Smooth muscle cell (in vitro differentiated cells): ENCODE data around the gene SLC27A5. TPM values are rescaled to one million over a fixed set of nuclear protein-coding genes. Genes with fewer than 3 reads are reported as not detected.
A peak's percentile ranks its signal among the peaks of the same experiment; 100 is the strongest.
"Not testable (repeated sequence)": the region's sequence is repeated elsewhere in the genome, so short reads cannot be mapped to it uniquely, and the experiment has no call there.

Experiments used
- DNase-seq: peaks from one replicate; lab custom pipeline; 2025; ENCODE audit not compliant: unreplicated experiment; lab: John Stamatoyannopoulos, UW
- H2AFZ ChIP-seq: fragments of 200-600 bp; sonication (generic); 2 replicates; pipeline ENCODE4 v1.6.0; 2016; ENCODE audit warnings: antibody characterized with exemption, low read depth, mild to moderate bottlenecking
- H3F3A ChIP-seq: fragments of 200-600 bp; sonication (generic); 2 replicates; pipeline ENCODE4 v1.6.0; 2017; ENCODE audit warnings: antibody characterized with exemption, low read depth
- H3K27ac ChIP-seq: fragments of 200-600 bp; sonication (generic); 2 replicates; pipeline ENCODE4 v1.5.1; 2016; ENCODE audit warnings: low read depth, mild to moderate bottlenecking
- H3K27me3 ChIP-seq: fragments of 200-600 bp; sonication (generic); 2 replicates; pipeline ENCODE4 v1.6.1; 2016; ENCODE audit warnings: low read depth, mild to moderate bottlenecking
- H3K36me3 ChIP-seq: fragments of 200-600 bp; sonication (generic); 2 replicates; pipeline ENCODE4 v1.5.1; 2016; ENCODE audit warnings: low read depth
- H3K4me1 ChIP-seq: fragments of 200-600 bp; sonication (generic); 2 replicates; pipeline ENCODE4 v1.5.1; 2016; ENCODE audit warnings: low read depth
- H3K4me2 ChIP-seq: fragments of 200-600 bp; sonication (generic); 2 replicates; pipeline ENCODE4 v1.6.0; 2016; ENCODE audit warnings: mild to moderate bottlenecking
- H3K4me3 ChIP-seq: fragments of 200-600 bp; sonication (generic); 2 replicates; pipeline ENCODE4 v1.5.1; 2016; ENCODE audit warnings: mild to moderate bottlenecking
- H3K79me2 ChIP-seq: fragments of 200-600 bp; sonication (generic); 2 replicates; pipeline ENCODE4 v1.6.0; 2016; ENCODE audit warnings: low read depth, mild to moderate bottlenecking
- H3K9ac ChIP-seq: fragments of 200-600 bp; sonication (generic); 2 replicates; pipeline ENCODE4 v1.6.0; 2016; ENCODE audit warnings: low read depth
- H3K9me3 ChIP-seq: fragments of 200-600 bp; sonication (generic); replicated peaks from 2 replicates; pipeline ENCODE4 v1.5.1; 2016; ENCODE audit warnings: low read depth
- H4K20me1 ChIP-seq: fragments of 200-600 bp; sonication (generic); 2 replicates; pipeline ENCODE4 v1.6.0; 2016; ENCODE audit warnings: low read depth
- CTCF ChIP-seq: fragments of 200-600 bp; sonication (generic); IDR thresholded peaks from 2 replicates; pipeline ENCODE4 v1.5.1; 2017; ENCODE audit warnings: borderline replicate concordance, mild to moderate bottlenecking, antibody characterized with exemption; ENCODE audit not compliant: insufficient read depth, poor library complexity, severe bottlenecking
- WGBS: methylation state at CpG from one replicate; pipeline ENCODE4 v1.1.7; 2016; ENCODE audit warnings: low lambda C conversion rate; 5-methylcytosine and 5-hydroxymethylcytosine counted together
- polyA plus RNA-seq: library from polyadenylated mRNA; unstranded; fragments of >200 nt; fragmentation: Nextera tagmentation; extraction: Ambion mirVana; gene quantifications from 2 replicates; pipeline ENCODE4 v1.2.1, GENCODE V29; 2016
- total RNA-seq: library from RNA; depleted of rRNA; stranded (reverse); fragments of >200 nt; gene quantifications from 2 replicates; pipeline ENCODE4 v1.2.3, GENCODE V29; 2014

Gene SLC27A5
- total and polyA plus RNA-seq, 2 experiments from 2014 or later = 6.6 to 7.5 TPM

- no peaks in the 10 kb centered on the region for H3K36me3 ChIP-seq
- no peak overlapping the region for H3K4me2 ChIP-seq
- no peaks in the 10 kb centered on the region for H3K9me3 ChIP-seq
- H3K79me2 ChIP-seq = peaks cover 10% of the 10 kb centered on the region
- no peak overlapping the region for H3K27ac ChIP-seq
- no peaks in the 10 kb centered on the region for H3K4me1 ChIP-seq
- H3K9ac ChIP-seq = no peak overlapping the region
- H4K20me1 ChIP-seq = no peaks in the 10 kb centered on the region
- H3K4me3 ChIP-seq = no peak overlapping the region
- DNase-seq = no peak
- TF ChIP-seq CTCF = no peak
- H3F3A ChIP-seq = no peaks in the 10 kb centered on the region
- no peaks in the 10 kb centered on the region for H3K27me3 ChIP-seq
- 90% methylated on average over 8 of the region's 8 CpGs for WGBS
- H2AFZ ChIP-seq = no peak overlapping the region
These were observed 1.5 kb downstream of the SLC27A5 start for GRCh38 chr19:58510084-58510862.

- Histone ChIP-seq H4K20me1 (no peaks in the 10 kb centered on the region), H3K27me3 (no peaks in the 10 kb centered on the region), H3K79me2 (peaks cover 4% of the 10 kb centered on the region), H3K27ac (no peak overlapping the region), H3K9ac (no peak overlapping the region), H2AFZ (no peak overlapping the region), H3F3A (no peaks in the 10 kb centered on the region), H3K4me1 (no peaks in the 10 kb centered on the region), H3K4me2 (no peak overlapping the region), H3K4me3 (no peak overlapping the region), H3K36me3 (no peaks in the 10 kb centered on the region), H3K9me3 (no peaks in the 10 kb centered on the region)
- 90% methylated on average over 11 of the region's 11 CpGs for WGBS
- DNase-seq = no peak
- TF ChIP-seq CTCF = no peak
These were observed 2.1 kb downstream of the SLC27A5 start for GRCh38 chr19:58509731-58510083.

GRCh38 chr19:58507602-58508223 is 4.1 kb downstream of the SLC27A5 start:
- WGBS = 74% methylated on average over 8 of the region's 8 CpGs
- not testable (repeated sequence) for H3F3A ChIP-seq, H3K4me3 ChIP-seq, H3K4me2 ChIP-seq, H3K4me1 ChIP-seq, H3K9ac ChIP-seq, H2AFZ ChIP-seq, H3K36me3 ChIP-seq, DNase-seq, H4K20me1 ChIP-seq, H3K27me3 ChIP-seq, H3K9me3 ChIP-seq, H3K27ac ChIP-seq, H3K79me2 ChIP-seq

GRCh38 chr19:58500242-58500641 is 11.6 kb downstream of the SLC27A5 start:
- WGBS = 96% methylated on average over 14 of the region's 14 CpGs
- Histone ChIP-seq H3K79me2 (no peaks in the 10 kb centered on the region), H3K9ac (no peak overlapping the region), H3F3A (no peaks in the 10 kb centered on the region), H3K4me3 (peak overlapping the region; percentile 59), H3K9me3 (no peaks in the 10 kb centered on the region), H3K36me3 (no peaks in the 10 kb centered on the region), H2AFZ (no peak overlapping the region), H3K4me1 (peaks cover 4% of the 10 kb centered on the region), H3K27me3 (no peaks in the 10 kb centered on the region), H4K20me1 (no peaks in the 10 kb centered on the region), H3K27ac (no peak overlapping the region), H3K4me2 (peak overlapping the region; percentile 85)
- TF ChIP-seq CTCF = no peak
- DNase-seq = no peak
